ENCODE data around the gene SEC14L1. TPM values are rescaled to one million over a fixed set of nuclear protein-coding genes. Genes with fewer than 3 reads are reported as not detected.

The SEC14L1 gene
- total and polyA plus RNA-seq, 2 of the 8 experiments (the other 6 are each of a cell fraction or from before 2014, with no cell fraction given): 27.2 to 74.4 TPM

GRCh38 chr17:77240976-77241375 lies 100.2 kb downstream of the SEC14L1 start (continued):
- TF ChIP-seq CHD7 (IDR thresholded peaks at IDR 0.05; ENCODE audit: insufficient replicate concordance, low read length) (no peak), SIRT6 (IDR thresholded peaks at IDR 0.05; ENCODE audit: low read length) (no peak), RAD21 (IDR thresholded peaks at IDR 0.05 in 1 of 2, conservative IDR thresholded peaks at IDR 0.05 in 1 of 2; ENCODE audit: low read depth in 2 of 2, low read length in 2 of 2) (no peak)
